ELR (cell line): ENCODE measurements around the gene MAEL.

Source experiments
- DNase-seq: peaks from one replicate; pipeline ENCODE4 v3.0.0-alpha.2; 2015; ENCODE audit warnings: low read depth

MAEL gene

DNA sequence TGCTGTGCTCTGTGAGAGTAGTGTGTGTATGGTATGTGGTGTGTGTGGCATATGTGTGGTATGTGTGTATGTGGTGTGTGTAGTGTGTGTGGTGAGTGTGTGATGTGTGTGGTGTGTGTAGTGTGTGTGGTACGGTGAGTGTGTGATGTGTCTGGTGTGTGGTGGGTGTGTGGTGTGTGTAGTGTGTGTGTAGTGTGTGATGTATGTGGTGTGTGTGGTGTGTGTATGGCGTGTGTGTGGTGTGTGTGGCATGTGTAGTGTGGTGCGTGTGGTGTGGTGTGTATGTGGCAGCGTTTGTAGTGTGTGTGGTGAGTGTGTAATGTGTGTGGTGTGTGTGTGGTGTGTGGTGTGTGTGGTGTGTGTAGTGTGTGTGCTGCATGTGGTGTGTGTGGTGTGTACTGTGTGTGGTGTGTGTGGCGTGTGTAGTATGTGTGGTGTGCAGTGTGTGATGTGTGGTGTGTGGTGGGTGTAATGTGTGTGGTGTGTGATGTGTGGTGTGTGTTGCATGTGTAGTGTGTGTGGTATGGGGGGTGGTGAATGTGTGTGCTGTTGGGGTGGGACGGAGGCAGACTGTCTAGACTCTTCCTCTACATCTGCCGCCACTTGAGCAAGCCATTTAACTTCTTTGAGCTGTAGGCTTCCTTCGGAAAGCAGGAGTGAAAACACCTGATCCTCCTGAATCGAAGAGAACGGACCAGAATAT, 67.6 kb downstream of the MAEL start:
- no peak for DNase-seq

DNA sequence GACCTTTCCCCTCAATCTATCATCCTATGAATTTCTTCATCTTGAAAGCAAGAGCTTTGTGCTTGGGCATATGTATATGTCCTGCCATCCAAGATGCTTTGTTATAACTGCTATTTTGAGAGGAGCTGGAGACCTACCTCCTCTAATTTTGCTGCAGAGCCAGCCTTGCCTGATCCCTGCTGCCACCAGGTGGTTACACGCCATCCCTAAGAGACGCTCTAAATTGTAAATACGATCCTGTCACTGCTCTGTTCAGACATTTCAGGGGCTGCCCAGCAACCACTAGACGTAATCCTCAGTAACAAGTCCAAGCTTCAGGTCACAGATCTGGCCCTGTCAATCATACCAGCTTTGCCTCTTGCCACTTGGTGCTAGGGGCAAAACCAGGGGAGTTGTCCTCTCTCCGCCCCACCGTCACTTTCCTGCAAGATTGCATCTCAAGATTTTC, 68.2 kb downstream of the MAEL start:
- peak; percentile 58 for DNase-seq

- peak; percentile 71 for DNase-seq
These were observed 70.1 kb downstream of the MAEL start for GRCh38 chr1:167059045-167059808.

DNA sequence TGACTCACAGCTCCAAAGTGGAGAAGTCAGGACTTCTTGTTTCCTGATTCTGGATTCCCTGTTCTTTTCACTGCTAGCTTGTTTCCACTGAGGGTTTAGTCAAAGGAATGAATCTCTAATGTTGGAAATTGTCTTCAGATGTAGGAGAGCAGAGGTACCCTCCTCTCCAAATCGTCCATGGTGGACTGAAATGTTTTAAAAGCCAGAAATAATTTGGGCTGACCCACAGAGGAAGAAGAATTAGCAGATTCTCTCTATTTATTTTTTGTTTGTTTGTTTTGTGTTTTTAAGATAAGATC, 70.7 kb downstream of the MAEL start:
- no peak for DNase-seq

DNA sequence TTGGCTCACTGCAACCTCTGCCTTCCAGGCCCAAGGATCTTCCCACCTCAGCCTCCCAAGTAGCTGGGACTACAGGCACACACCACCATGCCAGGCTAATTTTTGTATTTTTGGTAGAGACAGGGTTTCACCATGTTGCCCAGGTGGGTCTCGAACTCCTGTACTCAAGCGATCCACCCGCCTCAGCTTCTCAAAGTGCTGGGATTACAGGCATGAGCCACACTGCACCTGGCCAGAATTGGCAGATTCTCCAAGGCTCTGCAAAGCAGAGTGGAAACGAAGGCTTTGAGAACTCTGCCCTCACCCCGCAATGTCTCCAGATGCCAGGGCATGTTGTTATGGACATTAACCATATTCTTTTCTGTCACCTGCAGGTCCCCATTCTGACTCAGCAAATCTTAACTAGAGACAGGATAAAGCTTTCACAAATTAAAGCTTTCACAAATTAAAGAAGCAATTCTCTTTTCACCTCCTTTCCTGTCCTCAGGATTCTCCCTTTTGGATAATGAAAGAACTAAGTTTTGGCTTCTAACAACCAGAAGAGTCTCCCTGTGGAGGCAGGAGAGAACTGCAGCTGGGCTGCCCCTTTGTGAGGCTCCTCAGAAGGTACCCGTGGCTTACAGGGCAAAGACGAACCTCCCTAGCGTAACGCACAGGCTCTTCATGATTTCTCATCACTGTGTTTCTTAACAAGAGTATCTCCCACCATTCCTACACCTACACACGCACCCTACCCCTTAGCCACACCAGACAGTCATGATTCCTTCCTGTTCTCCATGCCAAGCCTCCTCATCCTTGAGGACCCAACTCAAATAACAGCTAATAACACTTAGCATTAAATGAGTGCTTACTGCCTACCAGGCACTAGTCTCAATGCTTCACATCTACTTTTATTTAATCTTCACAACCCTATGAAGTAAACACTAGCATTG, 71.3 kb downstream of the MAEL start:
- DNase-seq, result peak; percentile 38

GRCh38 chr1:167061073-167061464, 72.0 kb downstream of the MAEL start:
- no peak for DNase-seq

- DNase-seq, result no peak
These were observed 75.5 kb downstream of the MAEL start for GRCh38 chr1:167064621-167065020.

DNA sequence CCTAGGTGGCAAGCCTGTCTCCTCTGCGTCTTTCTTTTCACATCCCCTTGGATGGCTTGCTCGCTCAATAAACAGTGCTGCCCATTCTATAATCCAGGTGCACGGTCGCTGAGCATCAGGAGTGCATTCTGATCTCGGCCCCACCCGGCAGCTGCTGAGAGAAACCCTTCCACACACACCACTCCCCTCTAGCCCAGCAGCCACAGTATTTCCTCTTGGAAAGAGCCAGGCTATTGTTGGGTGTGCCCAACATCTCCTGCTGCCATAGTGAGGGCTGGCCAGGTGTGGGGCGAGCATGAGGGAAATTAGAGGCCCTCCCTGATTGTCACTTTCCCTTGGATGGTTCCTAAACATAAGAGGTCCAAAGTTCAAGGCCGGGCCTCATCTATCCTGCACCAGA, 76.4 kb downstream of the MAEL start:
- no peak for DNase-seq

DNA sequence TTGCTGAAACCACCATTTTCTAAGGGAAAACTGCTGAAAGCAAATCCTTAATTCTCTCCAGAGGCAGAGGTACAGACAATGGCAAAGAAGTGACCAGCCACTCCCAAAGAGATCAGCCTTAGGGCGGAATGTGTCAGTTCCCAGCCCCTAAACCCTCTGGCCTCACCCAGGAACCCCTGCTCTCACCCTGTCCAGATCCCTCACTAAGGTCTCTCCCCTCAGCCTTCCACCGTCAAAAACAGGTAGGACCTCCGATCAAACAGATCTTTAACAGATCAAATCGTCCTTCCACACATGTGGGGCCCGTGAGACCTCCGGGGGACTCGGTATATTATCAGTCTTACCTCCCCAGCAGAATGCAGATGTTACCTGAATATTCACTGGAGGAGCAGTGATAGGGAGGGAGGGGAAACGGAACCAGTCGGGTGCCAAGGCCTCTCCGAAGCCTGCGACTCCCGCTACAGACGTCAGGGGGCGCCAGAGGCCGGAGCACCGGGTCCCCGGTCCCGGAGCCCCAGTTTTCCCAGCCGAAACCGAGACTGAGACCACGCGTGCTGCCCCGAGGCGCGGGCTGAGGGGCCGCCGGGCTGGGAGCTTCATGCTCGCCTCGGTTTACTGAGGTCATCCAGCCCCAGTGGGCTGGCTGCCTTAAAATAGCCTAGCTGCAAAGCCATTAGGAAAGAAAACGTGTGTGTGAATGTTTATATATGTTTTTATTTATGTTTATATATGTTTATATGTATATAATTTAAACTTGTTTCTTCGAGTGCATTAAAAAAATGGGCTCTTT, 77.4 kb downstream of the MAEL start:
- peak; percentile 67 for DNase-seq

- no peak for DNase-seq
These were observed 78.8 kb downstream of the MAEL start for GRCh38 chr1:167067904-167068303.

DNA sequence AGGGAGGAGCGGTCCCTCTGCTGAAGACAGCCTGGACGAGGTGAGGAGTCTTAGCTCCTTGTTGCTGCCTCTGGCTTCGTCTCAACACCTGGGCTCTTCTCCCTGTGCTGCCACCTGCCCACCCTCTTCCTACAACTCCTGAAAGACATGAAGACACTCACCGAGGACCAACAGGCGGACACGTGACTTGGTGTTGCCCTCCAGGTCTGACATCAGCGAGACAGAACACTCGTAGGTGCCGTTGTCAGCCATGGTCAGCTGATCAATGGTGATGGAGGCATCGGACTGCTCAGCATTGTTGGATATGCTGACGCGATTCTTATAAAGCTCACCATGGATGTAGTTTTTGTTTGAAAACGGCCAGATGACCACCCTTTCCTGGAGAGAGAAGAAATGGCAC, 79.7 kb downstream of the MAEL start:
- no peak for DNase-seq

- DNase-seq, result no peak
These were observed 82.2 kb downstream of the MAEL start for GRCh38 chr1:167071286-167071685.
